Testis (tissue), 2 donors: ENCODE measurements around the gene MAEA.

Experiments used
- CTCF ChIP-seq, 3 experiments: fragments of 450-650 bp in 2 of 3; fragments of 200-600 bp in 1 of 3; sonication (generic) in 1 of 3; IDR thresholded peaks; one replicate each; pipeline ENCODE4 v1.5.1; 2016 to 2019; ENCODE audit warnings: antibody characterized with exemption in 3 of 3, mild to moderate bottlenecking in 2 of 3, moderate library complexity in 1 of 3
- POLR2A ChIP-seq: fragments of 450-650 bp; IDR thresholded peaks from one replicate; pipeline ENCODE4 v1.6.1; 2017; ENCODE audit warnings: antibody characterized with exemption, mild to moderate bottlenecking, moderate library complexity

DNA sequence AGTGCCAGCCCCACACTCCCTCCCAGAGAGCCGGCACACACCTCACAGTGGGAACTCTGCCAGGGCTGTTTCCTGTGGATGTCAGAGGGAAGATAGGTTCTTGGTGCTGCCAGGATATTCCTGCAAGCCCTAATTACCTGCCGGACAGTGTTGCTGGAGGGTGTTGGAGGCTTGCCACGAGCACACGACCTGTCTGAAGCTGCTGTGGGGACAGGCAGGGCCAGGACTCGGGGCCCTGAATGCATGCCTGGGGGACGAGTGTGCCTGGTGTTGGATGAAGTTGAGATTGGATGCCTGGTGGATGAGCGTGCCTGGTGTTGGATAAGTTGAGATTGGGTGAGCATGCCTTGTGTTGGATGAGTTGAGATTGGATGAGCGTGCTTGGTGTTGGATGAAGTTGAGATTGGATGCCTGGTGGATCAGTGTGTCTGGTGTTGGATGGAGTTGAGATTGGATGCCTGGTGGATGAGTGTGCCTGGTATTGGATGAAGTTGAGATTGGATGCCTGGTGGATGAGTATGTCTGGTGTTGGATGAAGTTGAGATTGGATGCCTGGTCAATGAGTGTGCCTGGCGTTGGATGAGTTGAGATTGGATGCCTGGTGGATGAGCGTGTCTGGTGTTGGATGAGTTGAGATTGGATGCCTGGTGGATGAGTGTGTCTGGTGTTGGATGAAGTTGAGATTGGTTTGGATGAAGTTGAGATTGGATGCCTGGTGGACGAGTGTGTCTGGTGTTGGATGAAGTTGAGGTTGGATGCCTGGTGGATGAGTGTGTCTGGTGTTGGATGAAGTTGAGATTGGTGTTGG is 34.1 kb downstream of the MAEA start:
- no peak for TF ChIP-seq CTCF (IDR thresholded peaks at IDR 0.05)
- TF ChIP-seq POLR2A = no peak
